Karpas-422 (cell line): ENCODE measurements around the gene SRRM3. TPM values are rescaled to one million over a fixed set of nuclear protein-coding genes. Genes with fewer than 3 reads are reported as not detected.

Source experiments
- DNase-seq: peaks from one replicate; pipeline ENCODE4 v3.0.0-alpha.2; 2015
- H2AFZ ChIP-seq: fragments of 200-600 bp; sonication (generic); 2 replicates; pipeline ENCODE4 v1.6.1; 2014; ENCODE audit warnings: antibody characterized with exemption, low read length, mixed read lengths
- H3K27ac ChIP-seq: fragments of 200-600 bp; sonication (generic); 2 replicates; pipeline ENCODE4 v1.5.1; 2014; ENCODE audit warnings: mild to moderate bottlenecking, low read length, moderate library complexity
- H3K27me3 ChIP-seq: fragments of 200-600 bp; sonication (generic); 2 replicates; pipeline ENCODE4 v1.6.1; 2014; ENCODE audit warnings: low read length, mixed read lengths
- H3K36me3 ChIP-seq: fragments of 200-600 bp; sonication (generic); 2 replicates; pipeline ENCODE4 v1.6.1; 2014; ENCODE audit warnings: low read length, mixed read lengths; ENCODE audit not compliant: insufficient read depth
- H3K4me1 ChIP-seq: fragments of 200-600 bp; sonication (generic); 2 replicates; pipeline ENCODE4 v1.6.1; 2014; ENCODE audit warnings: mild to moderate bottlenecking, low read length, mixed read lengths
- H3K4me2 ChIP-seq: fragments of 200-600 bp; sonication (generic); 2 replicates; pipeline ENCODE4 v1.6.1; 2014; ENCODE audit warnings: low read length, low read depth, mild to moderate bottlenecking; ENCODE audit not compliant: poor library complexity, severe bottlenecking
- H3K4me3 ChIP-seq: fragments of 200-600 bp; sonication (generic); 2 replicates; pipeline ENCODE4 v1.5.1; 2014; ENCODE audit warnings: mild to moderate bottlenecking, antibody characterized with exemption, low read length, mixed read lengths
- H3K79me2 ChIP-seq: fragments of 200-600 bp; sonication (generic); 2 replicates; pipeline ENCODE4 v1.6.1; 2014; ENCODE audit warnings: mild to moderate bottlenecking, low read length, mixed read lengths
- H3K9ac ChIP-seq: fragments of 200-600 bp; sonication (generic); 2 replicates; pipeline ENCODE4 v1.6.0; 2014; ENCODE audit warnings: low read length
- H3K9me2 ChIP-seq: fragments of 200-600 bp; sonication (generic), shearing (Covaris generic); replicated peaks from 2 replicates; pipeline ENCODE4 v1.6.0; 2014; ENCODE audit warnings: mild to moderate bottlenecking, low read length, moderate library complexity; ENCODE audit not compliant: insufficient read depth
- H3K9me3 ChIP-seq: fragments of 300-700, 200-600 bp; sonication (generic); 2 replicates; pipeline ENCODE4 v1.6.1; 2014; ENCODE audit warnings: low read length, mixed read lengths
- H4K20me1 ChIP-seq: fragments of 200-600 bp; sonication (generic); 2 replicates; pipeline ENCODE4 v1.6.1; 2014; ENCODE audit warnings: mild to moderate bottlenecking, antibody characterized with exemption, low read length, low read depth; ENCODE audit not compliant: insufficient read depth
- total RNA-seq: library from RNA; depleted of rRNA; stranded (reverse); fragments of >200 nt; shearing (Covaris generic); gene quantifications from 2 replicates; pipeline ENCODE4 v1.2.3, GENCODE V29; 2014; ENCODE audit warnings: low replicate concordance

SRRM3 gene
- total RNA-seq, 1 experiment from 2014 or later, result not detected

DNA sequence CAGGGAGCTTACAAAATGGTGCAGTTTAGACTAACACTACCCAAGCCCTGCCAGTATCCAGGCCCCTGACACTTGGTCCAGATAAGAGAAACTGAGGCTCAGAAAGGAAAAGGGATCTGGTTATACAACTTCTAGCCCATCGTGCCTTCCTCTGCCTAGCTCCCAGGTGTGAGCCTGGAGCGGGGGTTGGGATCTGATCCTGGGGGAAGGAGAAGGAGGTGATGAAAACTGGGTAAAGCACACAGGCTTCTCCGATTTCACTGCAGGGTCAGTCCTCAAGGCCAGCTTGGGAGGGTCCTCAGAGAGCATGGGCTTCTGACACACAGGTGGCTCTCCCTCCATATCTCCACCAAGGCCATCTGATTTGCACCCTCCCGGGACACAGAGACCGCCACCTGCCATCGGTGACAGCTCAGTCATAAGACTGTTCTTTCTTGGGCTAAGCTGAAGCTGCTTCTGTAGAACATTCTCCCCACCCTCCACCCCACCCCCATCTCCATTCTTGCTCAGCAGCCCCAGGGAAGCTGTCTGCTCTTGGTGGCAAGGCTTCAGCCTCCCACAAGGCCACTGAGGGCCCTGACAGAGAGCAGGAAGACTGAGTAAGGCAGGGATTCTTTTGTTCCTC lies 16.4 kb downstream of the SRRM3 start:
- Histone ChIP-seq H3K79me2 (no peaks in the 10 kb centered on the region), H3K27me3 (no peaks in the 10 kb centered on the region), H4K20me1 (no peaks in the 10 kb centered on the region), H3K4me3 (no peak overlapping the region), H3K9me2 (no peaks in the 10 kb centered on the region), H3K9ac (no peak overlapping the region), H3K9me3 (no peaks in the 10 kb centered on the region), H2AFZ (no peak overlapping the region), H3K27ac (no peak overlapping the region), H3K4me1 (no peaks in the 10 kb centered on the region), H3K36me3 (no peaks in the 10 kb centered on the region), H3K4me2 (no peak overlapping the region)
- no peak for DNase-seq

DNA sequence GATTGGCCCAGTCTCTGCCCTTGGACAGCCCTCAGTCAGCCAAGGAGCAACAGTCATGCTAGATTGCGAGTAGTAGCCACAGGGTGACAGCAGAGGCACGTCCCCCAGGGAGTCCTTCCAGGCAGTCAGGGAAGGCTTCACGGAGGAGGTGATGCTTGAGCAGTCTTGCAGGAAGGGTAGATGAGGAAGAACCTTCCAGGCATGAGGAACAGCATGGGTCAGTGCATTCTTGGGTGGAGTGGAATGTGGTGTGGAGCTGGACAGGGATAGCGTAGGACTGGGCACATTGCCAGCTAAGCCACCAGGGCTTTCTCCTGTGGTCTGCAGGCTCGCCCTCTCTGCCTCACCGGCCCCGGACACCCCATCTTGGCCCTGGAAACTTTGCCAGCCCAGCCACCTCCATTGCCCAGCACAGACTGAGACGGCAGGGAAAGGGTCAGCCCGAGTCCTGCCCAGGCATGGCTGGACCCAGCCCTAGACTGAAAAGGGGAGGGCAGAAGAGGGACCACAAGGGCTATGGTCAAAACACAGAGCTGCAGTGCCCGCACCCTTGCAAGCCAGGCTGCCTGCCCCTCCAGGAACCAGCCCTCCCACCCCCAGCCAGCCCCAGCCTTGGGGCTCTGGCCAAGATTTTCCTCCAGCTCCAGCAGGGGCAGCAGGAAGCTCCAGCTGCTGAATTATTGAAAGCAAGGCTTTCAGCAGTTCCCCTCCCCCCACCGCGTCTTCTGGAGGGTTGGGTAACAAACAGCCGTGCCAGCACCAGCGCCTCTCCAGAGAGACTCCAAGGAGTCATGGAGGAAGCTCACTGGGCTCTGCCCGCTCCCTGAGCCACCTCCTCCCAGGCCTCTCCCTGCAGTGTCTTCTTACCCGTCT lies 18.7 kb downstream of the SRRM3 start:
- Histone ChIP-seq H3K9me2 (no peaks in the 10 kb centered on the region), H3K4me2 (no peak overlapping the region)

DNA sequence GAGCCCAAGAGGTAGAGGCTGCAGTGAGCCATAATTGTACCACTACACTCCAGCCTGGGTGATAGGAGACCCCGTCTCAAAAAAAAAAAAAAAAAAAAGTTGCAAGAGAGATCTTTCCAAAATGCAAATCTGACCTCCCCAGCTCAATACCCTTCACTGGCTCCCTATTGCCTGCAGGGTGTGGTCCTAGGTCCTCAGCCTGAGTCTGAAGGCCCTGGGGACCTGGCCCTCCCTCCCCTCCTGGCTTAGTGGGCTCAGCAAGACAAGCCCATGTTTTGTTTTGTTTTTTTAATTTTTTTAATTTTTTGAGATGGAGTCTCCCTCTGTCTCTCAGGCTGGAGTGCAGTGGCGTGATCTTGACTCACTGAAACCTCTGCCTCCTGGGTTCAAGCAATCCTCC lies 20.6 kb downstream of the SRRM3 start:
- no peaks in the 10 kb centered on the region for H3K36me3 ChIP-seq
- H3K9me2 ChIP-seq, result no peaks in the 10 kb centered on the region
- H3K9me3 ChIP-seq, result no peaks in the 10 kb centered on the region
- no peak overlapping the region for H2AFZ ChIP-seq
- no peak overlapping the region for H3K4me2 ChIP-seq
- no peak overlapping the region for H3K4me3 ChIP-seq
- H3K79me2 ChIP-seq, result no peaks in the 10 kb centered on the region
- H3K9ac ChIP-seq, result no peak overlapping the region
- H4K20me1 ChIP-seq, result no peaks in the 10 kb centered on the region
- H3K4me1 ChIP-seq, result no peaks in the 10 kb centered on the region
- DNase-seq, result no peak
- H3K27ac ChIP-seq, result no peak overlapping the region
- no peaks in the 10 kb centered on the region for H3K27me3 ChIP-seq

More for the DNA sequence above, 18.7 kb downstream of the SRRM3 start:
- H3K4me1 ChIP-seq, result no peaks in the 10 kb centered on the region
- no peaks in the 10 kb centered on the region for H3K27me3 ChIP-seq
- H3K9ac ChIP-seq, result no peak overlapping the region
- no peak overlapping the region for H3K27ac ChIP-seq
- DNase-seq, result no peak
- no peaks in the 10 kb centered on the region for H4K20me1 ChIP-seq
- H3K79me2 ChIP-seq, result no peaks in the 10 kb centered on the region
- no peaks in the 10 kb centered on the region for H3K36me3 ChIP-seq
- no peak overlapping the region for H3K4me3 ChIP-seq
- no peaks in the 10 kb centered on the region for H3K9me3 ChIP-seq
- H2AFZ ChIP-seq, result no peak overlapping the region

DNA sequence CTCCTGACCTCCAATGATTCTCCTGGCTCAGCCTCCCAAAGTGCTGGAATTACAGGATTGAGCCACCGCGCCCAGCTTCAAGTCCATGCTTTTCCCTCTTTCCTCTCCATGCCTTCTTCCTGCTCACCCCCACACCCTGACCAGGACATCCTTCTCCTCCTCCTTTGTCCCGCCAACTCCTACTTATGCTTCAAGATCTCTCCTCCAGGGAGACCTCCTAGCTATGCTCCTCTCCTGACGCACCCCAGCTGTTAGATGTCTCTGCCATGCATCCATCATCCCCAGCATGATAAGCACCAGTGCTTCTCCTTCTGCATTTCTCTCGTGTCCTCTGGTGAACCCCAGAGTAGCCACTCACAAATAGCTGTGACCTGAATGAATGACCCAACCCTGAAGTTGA lies 21.1 kb downstream of the SRRM3 start:
- DNase-seq, result no peak
- no peak overlapping the region for H3K9ac ChIP-seq
- no peaks in the 10 kb centered on the region for H3K4me1 ChIP-seq
- H2AFZ ChIP-seq, result no peak overlapping the region
- H3K4me2 ChIP-seq, result no peak overlapping the region
- H3K79me2 ChIP-seq, result no peaks in the 10 kb centered on the region
- no peaks in the 10 kb centered on the region for H3K9me2 ChIP-seq
- H3K4me3 ChIP-seq, result no peak overlapping the region
- no peaks in the 10 kb centered on the region for H3K9me3 ChIP-seq
- H3K27ac ChIP-seq, result no peak overlapping the region
- no peaks in the 10 kb centered on the region for H3K36me3 ChIP-seq
- H4K20me1 ChIP-seq, result no peaks in the 10 kb centered on the region
- H3K27me3 ChIP-seq, result no peaks in the 10 kb centered on the region

DNA sequence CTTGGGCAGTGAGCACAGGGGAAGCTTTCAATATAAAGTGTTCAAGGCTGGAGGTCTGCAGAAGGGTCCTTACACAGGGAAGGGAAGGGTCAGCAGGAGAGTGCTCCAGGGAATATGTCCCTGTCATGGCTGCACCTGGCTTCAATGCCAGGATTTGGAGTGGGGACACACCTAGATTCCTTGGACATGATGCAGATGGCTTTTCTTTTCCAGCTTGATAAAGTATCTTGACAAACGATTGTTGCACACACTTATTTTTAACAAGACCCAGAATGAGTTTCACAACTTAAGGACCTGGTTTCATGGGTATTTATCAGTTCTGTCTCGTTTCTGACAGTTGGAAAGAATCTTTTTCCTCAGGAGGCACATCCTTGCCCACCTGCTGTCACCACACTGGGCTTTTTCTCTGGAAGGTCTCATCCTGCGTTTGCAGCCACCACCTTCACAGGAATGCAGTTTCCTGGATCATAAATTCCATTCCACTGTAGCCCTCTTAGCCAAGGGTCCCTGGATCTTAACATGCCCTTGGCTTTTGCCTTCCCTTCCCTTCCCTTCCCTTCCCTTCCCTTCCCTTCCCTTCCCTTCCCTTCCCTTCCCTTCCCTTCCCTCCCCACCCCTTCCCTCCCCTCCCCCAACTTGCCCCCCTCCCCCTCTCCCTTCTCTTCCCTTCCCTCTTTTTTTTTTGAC lies 21.7 kb downstream of the SRRM3 start:
- Histone ChIP-seq H3K4me2 (no peak overlapping the region), H3K27ac (no peak overlapping the region), H3K9ac (no peak overlapping the region), H3K4me1 (no peaks in the 10 kb centered on the region), H4K20me1 (no peaks in the 10 kb centered on the region), H3K4me3 (no peak overlapping the region), H3K36me3 (no peaks in the 10 kb centered on the region), H3K79me2 (no peaks in the 10 kb centered on the region), H3K9me3 (no peaks in the 10 kb centered on the region), H2AFZ (no peak overlapping the region), H3K9me2 (no peaks in the 10 kb centered on the region), H3K27me3 (no peaks in the 10 kb centered on the region)
- DNase-seq, result no peak

DNA sequence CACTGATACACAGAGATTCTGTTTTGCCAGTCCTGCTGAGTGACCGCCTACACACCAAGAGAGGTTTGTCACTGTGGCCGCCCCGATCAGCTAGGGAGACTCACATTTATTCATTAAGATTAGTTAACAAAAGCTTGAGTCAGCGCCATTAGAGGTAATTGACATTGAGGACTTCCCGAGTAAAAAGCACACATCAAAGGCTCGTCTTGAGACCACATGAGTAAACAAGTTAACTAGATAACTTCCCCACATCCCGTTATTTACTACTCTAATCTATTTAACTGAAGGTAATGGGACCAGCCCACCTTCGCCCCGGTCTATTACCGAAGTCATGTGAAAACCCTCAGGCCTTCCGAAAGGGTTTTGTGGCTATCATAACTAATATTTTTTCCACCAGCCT lies 23.0 kb downstream of the SRRM3 start:
- Histone ChIP-seq H3K9me2 (no peaks in the 10 kb centered on the region), H3K27me3 (no peaks in the 10 kb centered on the region)

DNA sequence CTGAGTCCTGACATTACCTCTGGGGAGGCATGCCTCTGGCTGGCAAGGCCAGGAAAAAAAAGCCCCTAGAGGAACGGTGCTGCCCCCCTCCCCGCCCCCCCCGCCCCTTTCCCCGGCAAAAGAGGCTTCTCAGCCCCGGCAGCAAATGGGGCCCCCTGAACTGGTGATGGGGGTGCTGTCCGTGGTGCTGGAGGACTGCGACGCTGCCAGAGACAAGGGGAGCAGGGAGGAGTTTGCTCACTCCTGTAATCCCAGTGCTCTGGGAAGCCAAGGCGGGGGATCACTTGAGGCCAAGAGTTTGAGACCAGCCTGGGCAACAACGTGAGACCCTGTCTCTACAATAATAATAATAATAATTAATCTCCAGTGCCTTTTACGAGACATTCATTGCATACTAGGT lies 23.7 kb downstream of the SRRM3 start:
- H4K20me1 ChIP-seq, result no peaks in the 10 kb centered on the region
- no peaks in the 10 kb centered on the region for H3K36me3 ChIP-seq
- H3K79me2 ChIP-seq, result no peaks in the 10 kb centered on the region
- H3K9me3 ChIP-seq, result no peaks in the 10 kb centered on the region
- H3K9me2 ChIP-seq, result no peaks in the 10 kb centered on the region
- no peak overlapping the region for H3K9ac ChIP-seq
- H2AFZ ChIP-seq, result no peak overlapping the region
- H3K4me2 ChIP-seq, result no peak overlapping the region
- no peaks in the 10 kb centered on the region for H3K4me1 ChIP-seq
- no peak overlapping the region for H3K4me3 ChIP-seq
- H3K27ac ChIP-seq, result no peak overlapping the region
- DNase-seq, result peak; percentile 76
- H3K27me3 ChIP-seq, result no peaks in the 10 kb centered on the region

More for the DNA sequence above, 23.0 kb downstream of the SRRM3 start:
- H3K9ac ChIP-seq, result no peak overlapping the region
- no peak overlapping the region for H2AFZ ChIP-seq
- H3K4me3 ChIP-seq, result no peak overlapping the region
- no peak for DNase-seq
- H3K4me2 ChIP-seq, result no peak overlapping the region
- H3K27ac ChIP-seq, result no peak overlapping the region
- no peaks in the 10 kb centered on the region for H3K9me3 ChIP-seq
- no peaks in the 10 kb centered on the region for H3K79me2 ChIP-seq
- H3K36me3 ChIP-seq, result no peaks in the 10 kb centered on the region
- H4K20me1 ChIP-seq, result no peaks in the 10 kb centered on the region
- no peaks in the 10 kb centered on the region for H3K4me1 ChIP-seq

DNA sequence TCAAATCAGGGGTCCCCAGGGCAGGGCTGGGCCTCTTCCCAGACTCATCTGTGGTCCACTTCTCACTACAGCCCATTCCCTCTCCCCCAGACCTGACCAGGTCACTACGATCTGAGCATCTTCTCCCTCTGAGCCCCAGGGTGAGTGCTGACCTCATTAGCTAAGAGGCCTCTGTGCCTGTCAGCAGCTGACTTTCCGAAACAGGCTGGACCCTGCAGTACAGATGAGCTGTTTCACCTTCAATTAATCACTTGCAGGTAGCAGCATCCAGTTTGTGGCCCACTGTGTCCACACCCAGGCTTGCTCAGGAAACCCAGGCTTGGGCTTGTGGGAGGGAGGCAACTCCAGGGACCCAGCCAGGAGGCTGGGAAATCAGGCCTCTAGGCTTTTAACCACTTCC lies 24.3 kb downstream of the SRRM3 start:
- Histone ChIP-seq H3K4me1 (no peaks in the 10 kb centered on the region), H3K9me2 (no peaks in the 10 kb centered on the region), H2AFZ (no peak overlapping the region), H3K27ac (no peak overlapping the region), H3K9ac (no peak overlapping the region), H4K20me1 (no peaks in the 10 kb centered on the region), H3K27me3 (no peaks in the 10 kb centered on the region), H3K36me3 (no peaks in the 10 kb centered on the region), H3K4me2 (no peak overlapping the region), H3K9me3 (no peaks in the 10 kb centered on the region), H3K79me2 (no peaks in the 10 kb centered on the region), H3K4me3 (no peak overlapping the region)
- peak; percentile 17 for DNase-seq
